Measurements from ENCODE around the gene CPZ.
"Not testable (repeated sequence)": the region's sequence is repeated elsewhere in the genome, so short reads cannot be mapped to it uniquely, and the experiment has no call there.

The CPZ gene

GRCh38 chr4:8649631-8650361 is 57.2 kb downstream of the CPZ start:
- no peak for DNase-seq (ENCODE audit: low read depth in 2 of 2, low spot score in 1 of 2)

GRCh38 chr4:8651661-8652180 is 59.2 kb downstream of the CPZ start:
- no peak for DNase-seq (ENCODE audit: low read depth in 2 of 2, low spot score in 1 of 2)

- no peak for DNase-seq (ENCODE audit: low read depth in 2 of 2, low spot score in 1 of 2)
These were observed 59.9 kb downstream of the CPZ start for GRCh38 chr4:8652181-8653078.

- DNase-seq (ENCODE audit: low read depth in 2 of 2, low spot score in 1 of 2): no peak
These were observed 60.9 kb downstream of the CPZ start for GRCh38 chr4:8653326-8654000.

GRCh38 chr4:8654139-8654538 is 61.6 kb downstream of the CPZ start:
- DNase-seq (ENCODE audit: low read depth in 2 of 2, low spot score in 1 of 2): not testable (repeated sequence)

GRCh38 chr4:8655411-8656184 is 63.0 kb downstream of the CPZ start:
- DNase-seq (ENCODE audit: low read depth in 2 of 2, low spot score in 1 of 2): no peak

- no peak for DNase-seq (ENCODE audit: low read depth in 2 of 2, low spot score in 1 of 2)
These were observed 63.6 kb downstream of the CPZ start for GRCh38 chr4:8656185-8656517.

- no peak for DNase-seq (ENCODE audit: low read depth in 2 of 2, low spot score in 1 of 2)
These were observed 64.3 kb downstream of the CPZ start for GRCh38 chr4:8656711-8657380.

GRCh38 chr4:8657381-8658088 is 65.0 kb downstream of the CPZ start:
- DNase-seq (ENCODE audit: low read depth in 2 of 2, low spot score in 1 of 2): no peak

GRCh38 chr4:8662776-8663175 is 70.2 kb downstream of the CPZ start:
- DNase-seq (ENCODE audit: low read depth in 2 of 2, low spot score in 1 of 2): no peak

- no peak for DNase-seq (ENCODE audit: low read depth in 2 of 2, low spot score in 1 of 2)
These were observed 71.7 kb downstream of the CPZ start for GRCh38 chr4:8664031-8664805.

- DNase-seq (ENCODE audit: low read depth in 2 of 2, low spot score in 1 of 2): no peak
These were observed 72.4 kb downstream of the CPZ start for GRCh38 chr4:8664976-8665375.

GRCh38 chr4:8665406-8666360 is 73.1 kb downstream of the CPZ start:
- no peak for DNase-seq (ENCODE audit: low read depth in 2 of 2, low spot score in 1 of 2)

GRCh38 chr4:8666581-8666980 is 74.0 kb downstream of the CPZ start:
- no peak for DNase-seq (ENCODE audit: low read depth in 2 of 2, low spot score in 1 of 2)

Data from stimulated activated CD8-positive, alpha-beta memory T cell treated with anti-CD3 and anti-CD28 coated beads, Interleukin-4, amount 100 ng/mL, for 1 hour (primary cell).